Measurements from ENCODE around the gene ZNF367. TPM values are rescaled to one million over a fixed set of nuclear protein-coding genes. Genes with fewer than 3 reads are reported as not detected.
A peak's percentile ranks its signal among the peaks of the same experiment; 100 is the strongest.

The ZNF367 gene
- total RNA-seq (2014; rRNA removed; shearing (Covaris generic)) (11.5 and 12.3 TPM in 2 replicates), polyA plus RNA-seq (2016; fragmentation: Nextera tagmentation; extraction: Ambion mirVana) (2.5 and 3.6 TPM in 2 replicates)
- long read RNA-seq, partial matches to known transcripts: 0 of 1 reads
- long read RNA-seq, other reads (novel, unspliced or antisense): 0 of 1 reads

DNA sequence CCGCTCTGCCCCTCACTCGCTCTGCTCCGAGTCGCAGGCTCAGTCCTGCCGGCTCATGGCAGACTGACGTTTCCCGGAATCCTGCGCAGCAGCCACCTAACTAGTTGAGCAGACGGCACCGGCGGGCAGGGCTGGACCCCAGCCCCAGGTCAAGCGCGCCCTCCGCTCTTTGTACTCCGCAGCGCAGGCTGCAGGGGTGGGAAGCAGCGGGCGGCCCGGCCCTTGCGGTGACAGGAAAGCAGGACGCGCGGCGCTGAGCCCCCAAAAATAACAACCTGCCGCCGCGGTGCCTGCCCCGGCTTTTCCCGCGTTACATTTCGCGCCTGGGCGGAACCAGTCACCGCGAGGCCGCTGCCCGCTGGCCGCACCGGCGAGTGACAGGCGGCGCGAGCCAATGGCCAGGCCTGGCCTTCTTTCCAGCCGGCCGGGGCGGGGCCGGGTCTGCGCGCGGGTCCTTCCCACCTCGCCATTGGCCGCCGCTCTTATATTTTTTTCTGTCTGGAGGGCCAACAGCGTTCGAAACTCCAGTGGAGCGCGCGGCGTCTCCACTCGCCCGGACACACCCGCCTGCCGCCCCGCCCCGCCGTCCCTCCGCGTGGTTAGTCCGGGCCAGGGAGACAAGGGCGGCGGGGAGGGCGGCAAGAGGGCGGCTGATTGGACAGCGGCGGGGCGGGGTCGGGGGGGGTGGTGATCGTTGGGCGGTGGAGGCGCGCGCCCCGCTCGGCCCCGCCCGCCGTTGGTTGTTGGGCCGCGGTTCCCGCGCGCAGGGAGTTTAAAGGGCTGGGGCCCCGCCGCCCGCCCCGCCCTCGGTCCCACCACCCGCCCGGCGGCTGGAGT is at the start of gene ZNF367:
ZNF367 (minus strand) TSS at position 288 of the 837 bp plus-strand sequence. CDS start 338 bp downstream, outside the sequence.
- Histone ChIP-seq H3K36me3 (ENCODE audit: insufficient read depth) (no peaks in the 10 kb centered on the region), H3K27me3 (ENCODE audit: insufficient read depth) (no peaks in the 10 kb centered on the region), H3F3A (replicated peaks; ENCODE audit: low read depth) (0 out of 2 replicates have a peak, but pooled peaks cover 9% of the 10 kb centered on the region), H3K9me2 (ENCODE audit: insufficient read depth) (no peaks in the 10 kb centered on the region), H3K4me1 (ENCODE audit: insufficient read depth) (peaks cover 28% of the 10 kb centered on the region), H3K4me3 (peak within 1 kb of the TSS; percentile 84), H4K20me1 (replicated peaks; ENCODE audit: insufficient read depth) (peaks cover 16% of the 10 kb centered on the region; the same call in 1 of the 2 replicates), H2AFZ (peak within 1 kb of the TSS; percentile 25; the same call in 1 of the 2 replicates), H3K79me2 (replicated peaks; ENCODE audit: insufficient read depth) (peaks cover 37% of the 10 kb centered on the region), H3K27ac (ENCODE audit: low read depth) (peak within 1 kb of the TSS; percentile 98), H3K4me2 (peak within 1 kb of the TSS; percentile 96)
- ATAC-seq: peak; percentile 83
- Mint-ChIP-seq H3K4me1 (peaks cover 38% of the 10 kb centered on the region), H3K27me3 (ENCODE audit: insufficient read depth, low read depth, poor library complexity) (peaks cover 21% of the 10 kb centered on the region), H3K27ac (peak within 1 kb of the TSS; percentile 95), H3K9me3 (no peaks in the 10 kb centered on the region), H3K36me3 (ENCODE audit: low read depth) (peaks cover 6% of the 10 kb centered on the region; the same call in 2 of the 3 replicates), H3K4me3 (peak within 1 kb of the TSS; percentile 94)
- TF ChIP-seq ZNF331 (CRISPR knock-in tag; IDR thresholded peaks at IDR 0.05; ENCODE audit: low read depth) (no peak), ZNF114 (CRISPR knock-in tag; IDR thresholded peaks at IDR 0.05) (no peak), POLR2AphosphoS5 (IDR thresholded peaks at IDR 0.05; ENCODE audit: low read depth) (peak; percentile 67)
- TF ChIP-seq, protein P1, sequence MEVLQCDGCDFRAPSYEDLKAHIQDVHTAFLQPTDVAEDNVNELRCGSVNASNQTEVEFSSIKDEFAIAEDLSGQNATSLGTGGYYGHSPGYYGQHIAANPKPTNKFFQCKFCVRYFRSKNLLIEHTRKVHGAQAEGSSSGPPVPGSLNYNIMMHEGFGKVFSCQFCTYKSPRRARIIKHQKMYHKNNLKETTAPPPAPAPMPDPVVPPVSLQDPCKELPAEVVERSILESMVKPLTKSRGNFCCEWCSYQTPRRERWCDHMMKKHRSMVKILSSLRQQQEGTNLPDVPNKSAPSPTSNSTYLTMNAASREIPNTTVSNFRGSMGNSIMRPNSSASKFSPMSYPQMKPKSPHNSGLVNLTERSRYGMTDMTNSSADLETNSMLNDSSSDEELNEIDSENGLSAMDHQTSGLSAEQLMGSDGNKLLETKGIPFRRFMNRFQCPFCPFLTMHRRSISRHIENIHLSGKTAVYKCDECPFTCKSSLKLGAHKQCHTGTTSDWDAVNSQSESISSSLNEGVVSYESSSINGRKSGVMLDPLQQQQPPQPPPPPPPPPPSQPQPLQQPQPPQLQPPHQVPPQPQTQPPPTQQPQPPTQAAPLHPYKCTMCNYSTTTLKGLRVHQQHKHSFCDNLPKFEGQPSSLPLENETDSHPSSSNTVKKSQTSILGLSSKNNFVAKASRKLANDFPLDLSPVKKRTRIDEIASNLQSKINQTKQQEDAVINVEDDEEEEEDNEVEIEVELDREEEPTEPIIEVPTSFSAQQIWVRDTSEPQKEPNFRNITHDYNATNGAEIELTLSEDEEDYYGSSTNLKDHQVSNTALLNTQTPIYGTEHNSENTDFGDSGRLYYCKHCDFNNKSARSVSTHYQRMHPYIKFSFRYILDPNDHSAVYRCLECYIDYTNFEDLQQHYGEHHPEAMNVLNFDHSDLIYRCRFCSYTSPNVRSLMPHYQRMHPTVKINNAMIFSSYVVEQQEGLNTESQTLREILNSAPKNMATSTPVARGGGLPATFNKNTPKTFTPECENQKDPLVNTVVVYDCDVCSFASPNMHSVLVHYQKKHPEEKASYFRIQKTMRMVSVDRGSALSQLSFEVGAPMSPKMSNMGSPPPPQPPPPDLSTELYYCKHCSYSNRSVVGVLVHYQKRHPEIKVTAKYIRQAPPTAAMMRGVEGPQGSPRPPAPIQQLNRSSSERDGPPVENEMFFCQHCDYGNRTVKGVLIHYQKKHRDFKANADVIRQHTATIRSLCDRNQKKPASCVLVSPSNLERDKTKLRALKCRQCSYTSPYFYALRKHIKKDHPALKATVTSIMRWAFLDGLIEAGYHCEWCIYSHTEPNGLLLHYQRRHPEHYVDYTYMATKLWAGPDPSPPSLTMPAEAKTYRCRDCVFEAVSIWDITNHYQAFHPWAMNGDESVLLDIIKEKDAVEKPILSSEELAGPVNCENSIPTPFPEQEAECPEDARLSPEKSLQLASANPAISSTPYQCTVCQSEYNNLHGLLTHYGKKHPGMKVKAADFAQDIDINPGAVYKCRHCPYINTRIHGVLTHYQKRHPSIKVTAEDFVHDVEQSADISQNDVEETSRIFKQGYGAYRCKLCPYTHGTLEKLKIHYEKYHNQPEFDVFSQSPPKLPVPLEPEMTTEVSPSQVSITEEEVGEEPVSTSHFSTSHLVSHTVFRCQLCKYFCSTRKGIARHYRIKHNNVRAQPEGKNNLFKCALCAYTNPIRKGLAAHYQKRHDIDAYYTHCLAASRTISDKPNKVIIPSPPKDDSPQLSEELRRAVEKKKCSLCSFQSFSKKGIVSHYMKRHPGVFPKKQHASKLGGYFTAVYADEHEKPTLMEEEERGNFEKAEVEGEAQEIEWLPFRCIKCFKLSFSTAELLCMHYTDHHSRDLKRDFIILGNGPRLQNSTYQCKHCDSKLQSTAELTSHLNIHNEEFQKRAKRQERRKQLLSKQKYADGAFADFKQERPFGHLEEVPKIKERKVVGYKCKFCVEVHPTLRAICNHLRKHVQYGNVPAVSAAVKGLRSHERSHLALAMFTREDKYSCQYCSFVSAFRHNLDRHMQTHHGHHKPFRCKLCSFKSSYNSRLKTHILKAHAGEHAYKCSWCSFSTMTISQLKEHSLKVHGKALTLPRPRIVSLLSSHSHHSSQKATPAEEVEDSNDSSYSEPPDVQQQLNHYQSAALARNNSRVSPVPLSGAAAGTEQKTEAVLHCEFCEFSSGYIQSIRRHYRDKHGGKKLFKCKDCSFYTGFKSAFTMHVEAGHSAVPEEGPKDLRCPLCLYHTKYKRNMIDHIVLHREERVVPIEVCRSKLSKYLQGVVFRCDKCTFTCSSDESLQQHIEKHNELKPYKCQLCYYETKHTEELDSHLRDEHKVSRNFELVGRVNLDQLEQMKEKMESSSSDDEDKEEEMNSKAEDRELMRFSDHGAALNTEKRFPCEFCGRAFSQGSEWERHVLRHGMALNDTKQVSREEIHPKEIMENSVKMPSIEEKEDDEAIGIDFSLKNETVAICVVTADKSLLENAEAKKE (CRISPR knock-in tag; IDR thresholded peaks at IDR 0.05): no peak
- TF ChIP-seq, protein P2, sequence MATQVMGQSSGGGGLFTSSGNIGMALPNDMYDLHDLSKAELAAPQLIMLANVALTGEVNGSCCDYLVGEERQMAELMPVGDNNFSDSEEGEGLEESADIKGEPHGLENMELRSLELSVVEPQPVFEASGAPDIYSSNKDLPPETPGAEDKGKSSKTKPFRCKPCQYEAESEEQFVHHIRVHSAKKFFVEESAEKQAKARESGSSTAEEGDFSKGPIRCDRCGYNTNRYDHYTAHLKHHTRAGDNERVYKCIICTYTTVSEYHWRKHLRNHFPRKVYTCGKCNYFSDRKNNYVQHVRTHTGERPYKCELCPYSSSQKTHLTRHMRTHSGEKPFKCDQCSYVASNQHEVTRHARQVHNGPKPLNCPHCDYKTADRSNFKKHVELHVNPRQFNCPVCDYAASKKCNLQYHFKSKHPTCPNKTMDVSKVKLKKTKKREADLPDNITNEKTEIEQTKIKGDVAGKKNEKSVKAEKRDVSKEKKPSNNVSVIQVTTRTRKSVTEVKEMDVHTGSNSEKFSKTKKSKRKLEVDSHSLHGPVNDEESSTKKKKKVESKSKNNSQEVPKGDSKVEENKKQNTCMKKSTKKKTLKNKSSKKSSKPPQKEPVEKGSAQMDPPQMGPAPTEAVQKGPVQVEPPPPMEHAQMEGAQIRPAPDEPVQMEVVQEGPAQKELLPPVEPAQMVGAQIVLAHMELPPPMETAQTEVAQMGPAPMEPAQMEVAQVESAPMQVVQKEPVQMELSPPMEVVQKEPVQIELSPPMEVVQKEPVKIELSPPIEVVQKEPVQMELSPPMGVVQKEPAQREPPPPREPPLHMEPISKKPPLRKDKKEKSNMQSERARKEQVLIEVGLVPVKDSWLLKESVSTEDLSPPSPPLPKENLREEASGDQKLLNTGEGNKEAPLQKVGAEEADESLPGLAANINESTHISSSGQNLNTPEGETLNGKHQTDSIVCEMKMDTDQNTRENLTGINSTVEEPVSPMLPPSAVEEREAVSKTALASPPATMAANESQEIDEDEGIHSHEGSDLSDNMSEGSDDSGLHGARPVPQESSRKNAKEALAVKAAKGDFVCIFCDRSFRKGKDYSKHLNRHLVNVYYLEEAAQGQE (IDR thresholded peaks at IDR 0.05; ENCODE audit: unreplicated experiment): no peak
- TF ChIP-seq, protein P3, sequence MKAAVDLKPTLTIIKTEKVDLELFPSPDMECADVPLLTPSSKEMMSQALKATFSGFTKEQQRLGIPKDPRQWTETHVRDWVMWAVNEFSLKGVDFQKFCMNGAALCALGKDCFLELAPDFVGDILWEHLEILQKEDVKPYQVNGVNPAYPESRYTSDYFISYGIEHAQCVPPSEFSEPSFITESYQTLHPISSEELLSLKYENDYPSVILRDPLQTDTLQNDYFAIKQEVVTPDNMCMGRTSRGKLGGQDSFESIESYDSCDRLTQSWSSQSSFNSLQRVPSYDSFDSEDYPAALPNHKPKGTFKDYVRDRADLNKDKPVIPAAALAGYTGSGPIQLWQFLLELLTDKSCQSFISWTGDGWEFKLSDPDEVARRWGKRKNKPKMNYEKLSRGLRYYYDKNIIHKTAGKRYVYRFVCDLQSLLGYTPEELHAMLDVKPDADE (IDR thresholded peaks at IDR 0.05): peak; percentile 15; the same call in 1 of the 2 replicates
- DNase-seq (ENCODE audit: low spot score): peak; percentile 95
